Measurements from ENCODE around the gene TRH. TPM values are rescaled to one million over a fixed set of nuclear protein-coding genes. Genes with fewer than 3 reads are reported as not detected.

TRH gene
- total and polyA plus RNA-seq, 2 donors (not counting 3 experiments of a cell fraction or from before 2014, with no cell fraction given): not detected

DNA sequence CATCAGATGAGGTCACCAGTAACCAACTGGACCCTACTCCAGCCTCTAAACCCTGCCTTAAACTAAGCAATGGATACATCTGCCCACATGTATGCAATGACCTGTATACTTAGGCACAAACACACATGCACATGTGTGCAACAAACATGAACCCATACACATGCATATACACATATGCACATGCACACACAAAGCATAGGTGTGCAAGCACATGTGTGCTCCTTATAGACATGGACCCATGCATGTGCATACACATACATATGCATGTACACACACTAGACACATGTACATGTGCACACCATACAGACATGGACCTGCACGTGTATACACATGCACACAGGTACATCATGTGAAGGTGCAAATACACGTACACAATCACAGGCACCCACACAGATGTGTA is 8.6 kb upstream of the TRH start:
- H3K79me2 ChIP-seq (ENCODE audit: control insufficient read depth, insufficient read depth, low read length): no peaks in the 10 kb centered on the region
- POLR2A ChIA-PET: no interaction called here
- no peaks in the 10 kb centered on the region for H3K9me3 ChIP-seq (replicated peaks; ENCODE audit: control insufficient read depth, insufficient read depth, low read length)
- no peaks in the 10 kb centered on the region for H3K36me3 ChIP-seq (ENCODE audit: control insufficient read depth in 2 of 2, extremely low read depth in 1 of 2, insufficient read depth in 2 of 2, low read length in 2 of 2)
- no peak overlapping the region for H3K4me3 ChIP-seq (replicated peaks in 1 of 3; ENCODE audit: insufficient read depth in 1 of 3, low read depth in 1 of 3, low read length in 3 of 3)
- no peak overlapping the region for H3K27ac ChIP-seq (ENCODE audit: insufficient read depth, low read depth, low read length)
- no peak for FAIRE-seq
- TF ChIP-seq POLR2A (IDR thresholded peaks at IDR 0.05; ENCODE audit: low read depth, low read length): no peak
- no peak for TF ChIP-seq FOS (IDR thresholded peaks at IDR 0.05; ENCODE audit: borderline replicate concordance, insufficient read depth, low read length)
- TF ChIP-seq, protein P1, sequence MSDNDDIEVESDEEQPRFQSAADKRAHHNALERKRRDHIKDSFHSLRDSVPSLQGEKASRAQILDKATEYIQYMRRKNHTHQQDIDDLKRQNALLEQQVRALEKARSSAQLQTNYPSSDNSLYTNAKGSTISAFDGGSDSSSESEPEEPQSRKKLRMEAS (IDR thresholded peaks at IDR 0.05; ENCODE audit: insufficient read depth, insufficient read length): peak; percentile 41
- TF ChIP-seq, protein P2, sequence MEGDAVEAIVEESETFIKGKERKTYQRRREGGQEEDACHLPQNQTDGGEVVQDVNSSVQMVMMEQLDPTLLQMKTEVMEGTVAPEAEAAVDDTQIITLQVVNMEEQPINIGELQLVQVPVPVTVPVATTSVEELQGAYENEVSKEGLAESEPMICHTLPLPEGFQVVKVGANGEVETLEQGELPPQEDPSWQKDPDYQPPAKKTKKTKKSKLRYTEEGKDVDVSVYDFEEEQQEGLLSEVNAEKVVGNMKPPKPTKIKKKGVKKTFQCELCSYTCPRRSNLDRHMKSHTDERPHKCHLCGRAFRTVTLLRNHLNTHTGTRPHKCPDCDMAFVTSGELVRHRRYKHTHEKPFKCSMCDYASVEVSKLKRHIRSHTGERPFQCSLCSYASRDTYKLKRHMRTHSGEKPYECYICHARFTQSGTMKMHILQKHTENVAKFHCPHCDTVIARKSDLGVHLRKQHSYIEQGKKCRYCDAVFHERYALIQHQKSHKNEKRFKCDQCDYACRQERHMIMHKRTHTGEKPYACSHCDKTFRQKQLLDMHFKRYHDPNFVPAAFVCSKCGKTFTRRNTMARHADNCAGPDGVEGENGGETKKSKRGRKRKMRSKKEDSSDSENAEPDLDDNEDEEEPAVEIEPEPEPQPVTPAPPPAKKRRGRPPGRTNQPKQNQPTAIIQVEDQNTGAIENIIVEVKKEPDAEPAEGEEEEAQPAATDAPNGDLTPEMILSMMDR (IDR thresholded peaks at IDR 0.05; ENCODE audit: extremely low read depth in 1 of 2, insufficient read depth in 1 of 2, low read depth in 1 of 2, low read length in 2 of 2): no peak
- TF ChIP-seq MYC (IDR thresholded peaks at IDR 0.05; ENCODE audit: low read depth, low read length): no peak
- TF ChIP-seq GATA2 (IDR thresholded peaks at IDR 0.05; ENCODE audit: insufficient read depth, insufficient read length, low read depth, low read length): no peak
- peaks cover 0 to 2% of the 10 kb centered on the region in 2 experiments for H3K27me3 ChIP-seq (ENCODE audit: control insufficient read depth in 2 of 2, insufficient read depth in 2 of 2, low read length in 2 of 2)
- H3K9me1 ChIP-seq (replicated peaks; ENCODE audit: control insufficient read depth, extremely low read depth, insufficient read depth, low read length): no peaks in the 10 kb centered on the region
- no peaks in the 10 kb centered on the region for H4K20me1 ChIP-seq (replicated peaks; ENCODE audit: control insufficient read depth, extremely low read depth, insufficient read depth, low read length)
- no peak overlapping the region for H2AFZ ChIP-seq (ENCODE audit: low read depth, low read length)
- no peaks in the 10 kb centered on the region for H3K4me1 ChIP-seq (ENCODE audit: control insufficient read depth, extremely low read depth, insufficient read depth, low read length)
- intact Hi-C loops (cut with micrococcal nuclease) (no loop called here), dilution Hi-C loops (cut with MboI; ENCODE audit: extremely low pct_ligation_motif_present, low sequenced_read_pairs) (no loop called here)
- CTCF ChIA-PET: no interaction called here
- BruUV-seq (replicated peaks): no TSS peak
- H3K4me2 ChIP-seq (ENCODE audit: insufficient read depth, low read length): no peak overlapping the region
- no peak for DNase-seq (ENCODE audit: low read depth, low spot score)
- H3K9ac ChIP-seq (replicated peaks; ENCODE audit: extremely low read depth, insufficient read depth, low read length): no peak overlapping the region

DNA sequence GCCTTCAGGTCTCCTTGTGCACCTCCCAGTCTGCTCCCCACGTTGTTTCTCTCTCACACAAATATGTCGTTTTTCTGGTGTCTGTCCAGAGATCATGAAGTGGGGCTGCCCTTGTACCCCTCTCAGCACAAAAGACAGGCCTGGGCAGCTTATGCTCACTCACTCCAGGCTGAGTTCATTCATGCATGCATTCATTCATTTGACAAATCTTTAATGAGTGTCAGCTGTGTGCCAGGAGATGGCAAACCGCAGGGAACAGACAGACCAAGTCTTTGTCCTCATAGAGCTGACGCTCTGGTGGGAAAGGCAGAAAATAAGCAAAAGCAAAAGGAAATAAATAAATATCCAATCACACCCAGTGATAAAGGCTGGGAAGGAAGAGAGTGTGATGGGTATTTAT is 7.6 kb upstream of the TRH start:
- Histone ChIP-seq H3K4me2 (ENCODE audit: insufficient read depth, low read length) (no peak overlapping the region), H2AFZ (ENCODE audit: low read depth, low read length) (no peak overlapping the region), H3K4me3 (replicated peaks in 1 of 3; ENCODE audit: insufficient read depth in 1 of 3, low read depth in 1 of 3, low read length in 3 of 3) (no peak overlapping the region), H3K27me3 (ENCODE audit: control insufficient read depth in 2 of 2, insufficient read depth in 2 of 2, low read length in 2 of 2) (peaks cover 3 to 4% of the 10 kb centered on the region in 2 experiments), H3K9ac (replicated peaks; ENCODE audit: extremely low read depth, insufficient read depth, low read length) (no peak overlapping the region), H3K36me3 (ENCODE audit: control insufficient read depth in 2 of 2, extremely low read depth in 1 of 2, insufficient read depth in 2 of 2, low read length in 2 of 2) (no peaks in the 10 kb centered on the region), H4K20me1 (replicated peaks; ENCODE audit: control insufficient read depth, extremely low read depth, insufficient read depth, low read length) (no peaks in the 10 kb centered on the region), H3K27ac (ENCODE audit: insufficient read depth, low read depth, low read length) (no peak overlapping the region), H3K4me1 (ENCODE audit: control insufficient read depth, extremely low read depth, insufficient read depth, low read length) (no peaks in the 10 kb centered on the region), H3K9me3 (replicated peaks; ENCODE audit: control insufficient read depth, insufficient read depth, low read length) (no peaks in the 10 kb centered on the region), H3K9me1 (replicated peaks; ENCODE audit: control insufficient read depth, extremely low read depth, insufficient read depth, low read length) (no peaks in the 10 kb centered on the region), H3K79me2 (ENCODE audit: control insufficient read depth, insufficient read depth, low read length) (no peaks in the 10 kb centered on the region)
- DNase-seq (ENCODE audit: low read depth, low spot score): no peak
- ChIA-PET CTCF (no interaction called here), POLR2A (no interaction called here)
- no peak for FAIRE-seq
- intact Hi-C loops (cut with micrococcal nuclease) (no loop called here), dilution Hi-C loops (cut with MboI; ENCODE audit: extremely low pct_ligation_motif_present, low sequenced_read_pairs) (no loop called here)
- no TSS peak for BruUV-seq (replicated peaks)
- TF ChIP-seq POLR2AphosphoS5 (IDR thresholded peaks at IDR 0.05; ENCODE audit: insufficient read depth, low read depth, low read length): no peak
- TF ChIP-seq EZH2 (IDR thresholded peaks at IDR 0.05; ENCODE audit: borderline replicate concordance, low read depth, low read length, severe bottlenecking): no peak
- TF ChIP-seq, protein P1 (IDR thresholded peaks at IDR 0.05; ENCODE audit: insufficient read depth, insufficient read length): no peak
- no peak for TF ChIP-seq JUN (IDR thresholded peaks at IDR 0.05; ENCODE audit: borderline replicate concordance, insufficient read depth, insufficient read length, low read depth)
- TF ChIP-seq POLR2A (IDR thresholded peaks at IDR 0.05; ENCODE audit: low read depth, low read length): no peak
- no peak for TF ChIP-seq FOS (IDR thresholded peaks at IDR 0.05; ENCODE audit: borderline replicate concordance, insufficient read depth, low read length)
- no peak for TF ChIP-seq MYC (IDR thresholded peaks at IDR 0.05; ENCODE audit: low read depth, low read length)
- TF ChIP-seq, protein P2 (IDR thresholded peaks at IDR 0.05; ENCODE audit: extremely low read depth in 1 of 2, insufficient read depth in 1 of 2, low read depth in 1 of 2, low read length in 2 of 2): no peak

All from endothelial cell of umbilical vein (primary cell).